Activated CD8-positive, alpha-beta memory T cell treated with anti-CD3 and anti-CD28 coated beads, Interleukin-2, amount 50 U/mL, for 48 hours (primary cell): ENCODE measurements around the gene TPRKB.
"Not testable (repeated sequence)": the region's sequence is repeated elsewhere in the genome, so short reads cannot be mapped to it uniquely, and the experiment has no call there.

Experiments
- DNase-seq: peaks from one replicate; pipeline ENCODE4 v3.0.0-alpha.2; 2020

TPRKB gene

DNA sequence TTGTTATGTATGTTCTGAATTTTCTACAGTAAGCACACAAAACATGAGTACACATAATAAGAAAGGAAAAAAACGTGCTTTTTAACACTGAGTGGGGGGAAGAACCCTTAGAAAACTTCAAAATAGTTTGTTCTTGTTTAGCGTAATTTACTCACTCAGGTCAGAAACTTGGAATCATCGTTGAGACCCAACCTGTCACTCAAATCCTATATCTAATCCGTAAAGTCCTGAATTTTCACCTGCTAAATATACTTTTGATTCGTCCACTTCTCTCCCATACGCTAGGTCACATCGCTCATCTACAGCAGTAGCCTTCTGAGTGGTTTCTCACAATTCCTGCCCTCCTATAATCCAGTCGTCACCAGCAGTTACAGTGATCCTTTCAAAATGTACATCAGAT lies 767 bp downstream of the TPRKB start:
- DNase-seq, result no peak

DNA sequence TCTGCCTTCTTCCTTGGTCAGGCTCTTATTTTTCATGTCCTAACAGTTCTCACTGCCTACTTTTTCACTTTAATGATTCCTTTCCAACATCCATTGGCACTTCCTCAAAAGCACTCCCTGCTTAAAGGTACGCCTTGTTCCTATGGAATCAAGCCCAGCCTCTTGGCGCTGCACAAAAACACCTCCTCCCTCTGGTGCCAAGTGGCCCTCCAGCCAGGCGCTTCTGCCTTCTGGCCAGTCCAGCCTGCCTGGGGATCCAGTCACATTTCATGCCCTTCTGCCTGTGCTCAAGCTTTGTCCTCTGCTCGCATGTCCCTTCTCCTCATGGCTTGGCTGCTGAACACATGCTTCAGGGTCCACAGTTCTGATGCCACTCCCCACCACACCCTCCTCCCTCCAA lies 6.3 kb downstream of the TPRKB start:
- no peak for DNase-seq

DNA sequence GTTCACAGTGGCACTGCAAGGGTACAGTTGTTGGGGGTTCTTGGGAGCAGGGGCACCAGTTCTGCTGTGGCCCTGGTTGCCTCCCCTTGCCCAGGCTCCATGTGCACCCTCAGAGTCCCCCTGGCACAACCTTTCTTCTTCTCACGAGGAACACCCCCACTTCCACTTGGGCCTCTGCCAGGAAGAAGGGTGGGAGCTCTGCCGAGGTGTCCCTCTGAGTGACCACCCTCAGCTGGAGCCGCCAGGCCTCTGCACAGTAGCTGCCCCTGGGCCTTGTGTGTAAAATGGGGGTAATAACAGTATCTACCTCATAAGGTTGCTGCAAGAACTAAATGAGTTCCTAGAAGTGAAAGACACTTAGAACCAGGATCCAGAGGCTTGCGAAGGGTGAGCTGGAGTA lies 8.4 kb downstream of the TPRKB start:
- DNase-seq, result no peak

DNA sequence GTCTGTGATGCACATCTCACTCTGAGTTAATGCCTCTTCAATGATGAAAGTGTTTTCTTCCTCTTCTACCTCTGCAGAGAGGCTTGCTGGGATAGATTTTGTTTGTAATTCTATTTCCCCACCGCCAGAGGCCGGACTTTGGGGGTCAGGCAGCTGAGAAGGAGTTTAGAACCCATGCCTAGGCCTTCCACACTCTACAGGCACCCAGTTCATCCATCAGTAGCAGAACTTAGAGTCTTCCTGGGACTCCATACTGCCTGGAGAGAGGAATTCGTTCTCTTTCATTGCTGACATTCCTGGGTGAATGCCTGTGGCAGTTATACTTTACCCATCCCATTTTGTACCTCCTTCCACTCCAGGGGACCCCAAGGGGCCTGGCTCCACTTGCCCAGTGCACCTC lies 9.1 kb downstream of the TPRKB start:
- DNase-seq, result no peak

DNA sequence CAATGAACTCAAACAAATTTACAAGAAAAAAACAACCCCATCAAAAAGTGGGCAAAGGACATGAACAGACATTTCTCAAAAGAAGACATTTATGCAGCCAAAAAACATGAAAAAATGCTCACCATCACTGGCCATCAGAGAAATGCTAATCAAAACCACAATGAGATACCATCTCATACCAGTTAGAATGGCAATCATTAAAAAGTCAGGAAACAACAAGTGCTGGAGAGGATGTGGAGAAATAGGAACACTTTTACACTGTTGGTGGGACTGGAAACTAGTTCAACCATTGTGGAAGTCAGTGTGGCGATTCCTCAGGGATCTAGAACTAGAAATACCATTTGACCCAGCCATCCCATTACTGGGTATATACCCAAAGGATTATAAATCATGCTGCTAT lies 10.5 kb downstream of the TPRKB start:
- DNase-seq, result not testable (repeated sequence)

DNA sequence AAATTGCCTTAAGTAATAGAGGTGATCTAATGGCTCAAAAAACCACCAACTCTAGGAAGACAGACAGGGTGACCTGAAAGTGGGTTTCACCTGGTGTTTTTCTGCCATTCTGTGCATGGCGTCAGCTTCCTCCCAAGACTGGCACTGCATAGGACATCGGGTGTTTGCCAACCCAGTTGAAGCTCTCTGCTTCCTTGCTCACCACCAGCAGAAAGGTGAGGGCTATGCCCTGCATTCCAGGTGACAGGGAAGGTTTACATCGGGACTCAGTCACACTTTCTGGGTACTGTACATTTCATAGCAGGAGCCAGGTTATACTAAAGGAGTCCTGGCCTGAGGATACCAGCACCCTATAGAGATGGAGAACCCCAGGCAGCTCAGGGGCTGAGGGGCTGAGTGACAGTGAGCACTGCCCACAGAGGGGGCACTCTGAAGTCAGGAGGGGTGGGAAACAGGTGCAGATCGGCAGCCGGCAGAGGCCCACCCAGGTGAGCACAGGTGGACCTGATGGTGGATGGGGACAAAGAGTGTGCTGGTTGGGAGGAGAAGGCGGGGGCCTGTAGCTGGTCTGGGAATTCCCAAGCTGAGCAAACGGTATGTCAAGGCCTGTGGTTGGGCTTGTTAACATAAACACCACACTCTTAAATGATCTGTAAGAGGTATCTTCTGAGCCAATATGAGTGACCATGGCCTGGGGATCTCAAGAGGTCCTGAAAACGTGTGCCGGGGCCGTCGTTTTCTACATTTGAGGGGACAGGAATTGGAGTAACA lies 18.1 kb downstream of the TPRKB start:
- no peak for DNase-seq

DNA sequence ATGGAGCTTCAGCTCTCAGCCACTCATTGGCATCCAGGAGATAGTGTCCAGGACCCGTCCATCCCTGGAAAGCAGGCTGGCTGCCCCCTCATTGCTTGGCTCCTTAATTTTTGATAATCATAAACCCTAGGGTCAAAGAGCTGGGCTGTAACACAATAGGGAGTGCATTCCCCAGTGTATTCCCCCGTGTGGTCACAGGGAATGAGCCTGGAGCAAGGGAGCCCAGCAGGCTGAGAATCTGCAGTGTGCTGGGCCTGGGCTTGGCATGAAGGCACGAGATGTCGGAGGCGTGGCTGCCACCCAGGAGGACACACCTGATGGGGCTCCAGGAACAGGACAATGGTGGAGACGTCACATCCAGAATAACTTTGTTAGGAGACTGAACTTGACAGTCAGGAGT lies 18.7 kb downstream of the TPRKB start:
- DNase-seq, result no peak

DNA sequence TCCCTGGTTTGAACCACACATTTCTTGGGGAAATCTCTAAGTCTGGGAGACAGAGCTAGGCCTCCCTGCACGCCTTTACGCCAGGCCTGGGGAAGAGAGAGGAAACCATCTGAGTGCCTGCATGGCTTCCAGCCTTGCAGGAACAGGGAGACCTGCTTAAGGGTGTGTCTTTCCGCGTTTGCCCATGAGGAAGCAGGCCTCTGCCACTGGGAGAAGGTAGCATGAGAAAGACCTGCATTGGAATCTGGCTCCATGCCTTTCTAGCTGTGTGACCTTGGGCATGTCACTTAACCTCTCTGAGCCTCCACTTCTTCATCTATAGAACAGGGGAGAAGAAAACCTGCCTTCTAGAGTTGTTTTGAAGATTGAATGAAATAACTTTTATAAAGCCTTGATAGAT lies 19.4 kb downstream of the TPRKB start:
- not testable (repeated sequence) for DNase-seq

DNA sequence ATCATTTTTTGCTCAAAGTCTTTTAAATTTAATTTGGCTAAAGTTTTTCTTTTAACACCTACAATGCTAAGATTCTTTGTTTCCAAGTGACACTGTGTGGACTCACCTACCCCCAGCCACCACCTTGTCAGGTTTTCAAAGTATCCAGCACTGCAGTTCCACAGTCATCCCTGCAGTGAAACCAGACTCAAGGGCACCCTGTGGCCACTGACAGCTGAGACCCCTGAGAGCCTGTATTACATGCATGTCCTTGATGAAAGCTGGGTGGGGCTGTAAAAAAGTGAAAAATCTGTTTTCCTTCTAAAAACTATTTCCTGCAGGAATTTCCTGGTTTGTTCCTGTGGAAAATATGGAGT lies 19.9 kb downstream of the TPRKB start:
- no peak for DNase-seq

DNA sequence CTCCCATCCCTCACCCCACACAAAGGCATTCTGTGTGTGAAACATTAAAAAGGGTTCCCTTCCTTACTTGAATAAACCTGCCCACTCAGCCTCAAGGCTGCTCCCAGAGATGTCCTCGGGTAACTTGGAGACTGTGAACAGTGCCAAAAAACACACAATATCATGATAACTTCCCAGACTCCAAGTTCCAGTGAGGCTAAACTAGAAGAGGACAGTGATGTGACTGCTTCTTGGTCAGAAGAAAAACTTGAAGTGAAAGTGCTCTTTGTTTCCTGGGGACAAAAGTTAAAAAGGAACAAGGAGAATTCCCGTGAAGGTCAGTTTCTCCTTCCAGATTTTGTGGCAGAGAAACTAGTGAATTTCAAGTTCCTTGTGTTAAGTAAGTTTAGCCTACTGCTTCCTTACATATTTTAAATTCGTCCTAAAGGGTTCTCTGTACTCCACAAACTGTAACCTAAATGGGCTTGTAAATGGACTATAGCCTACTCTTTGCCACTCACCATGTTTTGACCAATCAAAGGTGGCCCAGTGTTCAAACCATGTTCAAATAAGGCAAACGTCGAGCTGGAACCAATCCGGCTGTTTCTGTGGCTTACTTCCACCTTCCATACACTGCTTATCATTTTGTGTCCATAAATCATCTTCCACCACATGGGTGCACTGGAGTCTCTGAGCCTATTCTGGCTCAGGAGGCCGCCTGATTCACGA lies 20.4 kb downstream of the TPRKB start:
- no peak for DNase-seq

DNA sequence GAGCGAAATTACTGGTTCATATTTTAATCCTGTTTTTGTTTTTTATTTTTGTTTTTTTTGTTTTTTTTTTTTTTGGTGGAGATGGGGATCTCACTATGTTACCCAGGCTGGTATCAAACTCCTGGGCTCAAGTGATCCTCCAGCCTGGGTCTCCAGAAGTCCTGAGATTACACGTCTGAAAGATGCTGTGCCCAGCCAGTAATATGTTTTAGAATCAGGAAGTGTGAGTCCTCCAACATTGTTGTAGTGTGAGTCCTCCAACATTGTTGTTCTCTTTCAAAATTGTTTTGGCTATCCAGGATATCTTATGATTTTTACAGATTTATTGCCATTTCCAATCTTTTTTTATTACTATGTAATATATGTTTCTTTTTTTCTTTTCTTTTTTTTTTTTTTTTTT lies 23.1 kb downstream of the TPRKB start:
- no peak for DNase-seq

DNA sequence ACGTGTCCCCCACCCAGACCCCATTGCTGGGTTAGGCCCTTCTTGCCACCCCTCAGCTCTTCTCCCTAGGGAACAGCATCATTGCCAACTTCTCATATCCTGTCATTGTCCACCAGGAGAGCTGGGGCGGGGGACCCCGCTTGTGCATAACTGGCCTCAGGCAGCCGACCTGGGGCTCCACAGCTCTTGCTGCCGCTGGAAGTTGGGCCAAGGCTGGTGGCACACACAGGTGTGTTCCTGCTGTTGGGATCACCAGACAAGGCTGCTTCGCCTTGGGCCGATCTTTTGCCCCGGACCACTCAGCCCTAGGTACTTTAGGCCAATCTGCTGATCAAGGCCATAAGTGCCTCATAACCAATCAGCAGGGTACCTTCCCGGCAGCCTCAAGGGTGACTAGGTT lies 28.6 kb downstream of the TPRKB start:
- no peak for DNase-seq

DNA sequence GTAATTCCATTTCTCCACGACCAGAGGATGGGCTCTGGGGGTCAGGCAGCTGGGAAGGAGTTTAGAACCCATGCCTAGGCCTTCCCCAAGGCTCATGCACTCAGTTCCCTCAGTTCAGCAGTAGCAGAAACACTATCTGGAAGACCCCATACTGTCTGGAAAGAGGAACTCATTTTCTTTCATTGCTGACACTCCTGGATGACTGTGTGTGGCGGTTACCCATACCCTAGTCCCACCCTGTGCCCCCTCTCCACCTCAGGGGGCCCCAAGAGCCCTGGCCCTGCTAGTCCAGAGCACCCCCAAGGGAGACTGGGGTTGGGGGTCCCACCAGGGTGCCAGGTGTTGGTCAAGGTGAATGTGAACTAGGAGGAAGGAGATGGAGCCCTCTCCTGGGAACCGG lies 29.5 kb downstream of the TPRKB start:
- no peak for DNase-seq

DNA sequence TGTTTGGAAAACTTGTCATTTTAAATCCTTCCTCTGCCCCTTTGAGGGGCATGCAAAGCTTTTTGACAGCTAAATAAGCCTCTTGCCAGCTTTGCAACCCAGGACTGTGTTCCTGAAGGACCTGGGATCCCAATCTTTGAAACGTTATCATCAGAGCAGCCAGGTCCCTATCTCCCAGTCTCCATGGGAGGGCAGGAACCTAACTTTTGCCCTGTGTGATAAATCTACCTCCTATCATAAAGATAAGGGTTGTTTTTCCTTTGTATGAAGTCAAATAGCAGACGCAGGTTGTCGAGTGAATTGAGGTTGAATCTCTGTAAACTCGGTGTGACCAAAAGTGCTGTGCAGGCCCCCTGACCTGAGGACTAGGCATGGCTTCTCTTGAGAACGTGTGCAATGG lies 30.1 kb downstream of the TPRKB start:
- no peak for DNase-seq

DNA sequence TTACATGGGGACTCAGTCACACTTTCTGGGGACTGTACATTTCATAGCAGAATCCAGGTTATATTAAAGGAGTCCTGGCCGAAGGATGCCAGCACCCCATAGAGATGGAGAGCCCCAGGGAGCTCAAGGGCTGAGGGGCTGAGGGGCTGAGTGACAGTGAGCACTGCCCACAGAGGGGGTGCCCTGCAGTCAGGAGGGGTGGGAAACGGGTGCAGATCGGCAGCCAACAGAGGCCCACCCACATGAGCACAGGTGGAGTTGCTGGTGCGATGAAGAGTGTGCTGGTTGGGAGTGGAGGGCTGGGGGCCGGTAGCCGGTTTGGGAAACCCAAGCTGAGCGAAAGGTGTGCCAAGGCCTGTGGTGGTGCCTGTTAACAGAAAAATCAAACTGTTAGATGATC lies 32.1 kb downstream of the TPRKB start:
- no peak for DNase-seq

DNA sequence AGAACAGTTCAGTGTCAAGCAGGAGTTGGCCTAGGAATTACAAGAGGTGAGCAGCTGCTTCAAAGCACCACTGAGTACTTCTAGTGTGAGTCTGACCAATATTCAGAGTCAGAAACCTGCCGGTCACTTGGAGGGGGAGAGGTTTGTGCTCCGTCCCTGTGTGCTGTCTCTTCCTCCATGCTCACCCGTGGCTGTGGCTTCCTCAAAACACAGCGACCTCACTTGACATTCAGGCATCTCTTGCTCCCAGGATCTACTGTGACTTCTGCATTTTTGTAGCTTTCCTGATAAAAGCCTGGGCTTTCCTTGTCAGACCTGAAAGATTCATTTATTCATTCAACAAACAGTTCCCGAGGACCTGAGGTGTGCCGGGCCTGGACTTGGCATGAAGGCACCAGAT lies 32.9 kb downstream of the TPRKB start:
- no peak for DNase-seq

DNA sequence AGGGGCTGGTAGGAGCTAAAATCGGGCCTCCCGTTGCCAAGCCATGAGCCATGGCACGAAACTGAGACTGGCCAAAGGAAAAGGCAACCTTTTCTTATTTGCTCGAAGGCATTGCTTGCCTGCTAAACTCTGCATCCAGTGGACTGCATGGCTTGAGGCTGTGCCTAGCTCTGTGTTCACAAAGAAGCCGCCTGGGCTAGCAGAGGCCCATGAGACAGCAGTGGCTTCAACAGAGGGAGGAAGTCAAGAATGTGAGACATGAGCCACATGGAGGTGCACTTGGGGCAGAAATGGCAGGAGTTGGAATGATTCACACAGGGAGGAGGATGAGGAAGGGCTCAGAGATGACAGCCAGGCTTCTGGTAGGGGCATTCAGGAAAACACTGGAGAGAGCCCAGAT lies 33.5 kb downstream of the TPRKB start:
- no peak for DNase-seq

DNA sequence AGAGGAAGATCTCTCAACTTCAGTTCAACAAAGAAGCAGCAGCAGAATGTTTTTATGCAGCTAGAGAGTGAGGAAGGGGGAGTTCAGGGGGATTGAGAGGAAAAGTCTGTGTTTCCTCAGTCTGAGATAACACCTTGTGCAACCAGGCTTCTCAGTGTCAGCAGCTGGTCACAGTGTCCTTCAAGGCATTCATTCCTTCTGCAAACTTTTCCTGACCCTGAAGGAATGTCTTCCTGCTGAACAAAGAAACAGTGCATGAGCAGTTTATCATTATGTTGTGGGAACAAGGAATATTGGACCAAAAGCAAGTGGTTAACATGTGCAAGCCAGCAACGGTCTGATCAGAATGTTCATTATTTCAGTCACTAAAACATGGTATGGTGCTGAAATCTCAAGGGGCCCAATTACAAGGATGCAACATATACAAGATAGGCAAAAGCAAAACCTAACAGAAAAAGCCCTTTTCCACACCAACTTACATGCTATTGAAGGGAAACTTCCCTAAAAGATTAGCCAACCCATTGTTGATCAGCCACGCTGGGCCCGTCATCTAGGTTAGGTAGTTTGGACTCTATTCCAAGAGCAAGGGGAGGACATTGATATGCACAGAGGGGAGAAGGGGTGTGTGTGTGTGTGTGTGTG lies 34.2 kb downstream of the TPRKB start:
- DNase-seq, result not testable (repeated sequence)

DNA sequence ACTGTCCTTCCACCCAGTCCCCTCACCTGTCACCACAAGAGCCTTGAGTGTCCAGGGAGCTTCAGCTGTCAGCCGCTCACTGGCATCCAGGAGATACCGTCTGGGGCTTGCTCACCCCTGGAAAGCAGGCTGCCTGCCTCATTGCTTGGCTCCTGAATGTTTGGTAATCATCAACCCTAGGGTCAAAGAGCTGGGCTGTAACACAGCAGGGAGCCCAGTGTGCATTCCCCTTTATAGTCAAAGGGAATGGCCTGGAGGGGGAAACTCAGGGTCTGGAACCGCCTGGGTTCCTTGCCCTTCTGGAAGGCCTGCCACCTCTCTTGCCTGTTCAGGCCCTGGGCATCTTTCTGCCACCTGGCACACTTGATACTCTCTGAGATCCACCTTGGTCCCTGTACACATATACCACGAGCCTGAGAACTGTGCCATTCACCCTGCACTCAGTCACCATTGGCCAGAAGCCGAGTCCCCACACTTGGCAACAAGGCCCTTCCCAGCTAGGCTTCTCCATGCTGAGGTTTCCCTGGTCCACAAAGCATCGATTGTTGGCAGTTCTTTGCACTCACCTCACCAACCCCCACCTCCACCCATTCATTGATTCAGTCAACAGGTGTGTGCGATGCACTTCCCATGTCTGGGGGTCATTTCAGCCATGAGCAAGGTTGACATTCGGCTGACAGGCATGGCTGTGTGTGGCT lies 35.0 kb downstream of the TPRKB start:
- DNase-seq, result no peak

DNA sequence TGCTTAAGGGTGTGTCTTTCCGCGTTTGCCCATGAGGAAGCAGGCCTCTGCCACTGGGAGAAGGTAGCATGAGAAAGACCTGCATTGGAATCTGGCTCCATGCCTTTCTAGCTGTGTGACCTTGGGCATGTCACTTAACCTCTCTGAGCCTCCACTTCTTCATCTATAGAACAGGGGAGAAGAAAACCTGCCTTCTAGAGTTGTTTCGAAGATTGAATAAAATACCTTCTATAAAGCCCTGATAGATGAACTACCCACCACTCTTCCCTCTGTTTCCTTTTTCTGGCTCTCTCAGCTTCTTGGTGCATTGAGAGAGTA lies 35.7 kb downstream of the TPRKB start:
- not testable (repeated sequence) for DNase-seq

DNA sequence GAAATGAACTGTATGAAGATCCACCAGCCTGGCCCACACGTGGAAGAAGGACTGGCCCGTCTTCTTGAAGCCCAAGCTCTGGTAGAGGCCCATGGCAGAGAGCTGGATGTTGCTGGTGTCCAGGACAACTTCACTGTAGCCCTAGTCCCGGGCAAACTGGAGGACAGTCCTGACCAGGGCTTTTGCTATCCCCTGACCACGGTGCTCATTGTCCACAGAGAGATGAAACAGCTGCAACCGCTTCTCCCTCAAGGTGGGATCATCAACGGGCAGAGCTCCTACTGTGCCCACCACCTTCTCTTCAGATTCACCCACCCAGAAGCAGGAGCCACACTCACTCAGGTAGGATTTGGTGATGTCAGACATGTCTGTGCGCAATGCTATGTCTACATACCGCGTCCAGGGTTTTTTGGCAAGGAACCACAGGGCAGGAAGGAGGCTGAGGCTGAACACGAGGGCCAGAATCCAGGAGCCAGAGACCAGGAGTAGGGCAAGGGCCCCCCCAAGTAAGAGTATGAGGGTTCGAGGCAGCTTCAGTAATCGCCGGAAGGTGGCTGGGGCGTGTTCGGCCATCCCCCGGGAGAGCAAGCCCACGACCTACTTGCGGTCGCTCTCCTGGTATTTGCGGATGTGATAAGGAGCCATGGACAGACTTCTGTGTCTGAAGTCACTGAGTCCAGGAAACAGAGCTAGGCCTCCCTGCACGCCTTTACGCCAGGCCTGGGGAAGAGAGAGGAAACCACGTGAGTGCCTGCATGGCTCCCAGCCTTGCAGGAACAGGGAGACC lies 36.3 kb downstream of the TPRKB start:
- no peak for DNase-seq

DNA sequence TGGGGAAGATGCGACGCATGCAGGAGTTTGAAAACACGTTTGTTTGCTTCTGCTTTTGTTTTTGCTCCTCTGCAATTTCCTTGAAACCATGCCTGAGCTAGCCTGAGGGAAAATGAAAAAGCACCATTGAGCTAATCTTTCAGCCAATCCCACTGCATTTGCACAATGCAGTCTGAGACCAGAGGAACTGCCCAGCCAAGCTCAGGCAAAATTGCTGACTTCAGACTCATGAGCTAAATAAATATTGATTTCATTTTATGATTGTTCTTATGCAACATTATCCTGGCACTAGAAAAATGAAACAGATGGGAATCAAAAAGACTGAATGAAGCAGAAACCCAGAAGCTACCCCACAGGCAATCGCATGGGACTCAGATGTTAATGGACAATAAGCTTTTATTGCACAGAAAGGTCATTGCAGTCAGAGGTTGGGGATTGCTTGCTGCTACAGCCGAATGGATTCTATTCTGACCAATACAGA lies 37.0 kb downstream of the TPRKB start:
- no peak for DNase-seq

DNA sequence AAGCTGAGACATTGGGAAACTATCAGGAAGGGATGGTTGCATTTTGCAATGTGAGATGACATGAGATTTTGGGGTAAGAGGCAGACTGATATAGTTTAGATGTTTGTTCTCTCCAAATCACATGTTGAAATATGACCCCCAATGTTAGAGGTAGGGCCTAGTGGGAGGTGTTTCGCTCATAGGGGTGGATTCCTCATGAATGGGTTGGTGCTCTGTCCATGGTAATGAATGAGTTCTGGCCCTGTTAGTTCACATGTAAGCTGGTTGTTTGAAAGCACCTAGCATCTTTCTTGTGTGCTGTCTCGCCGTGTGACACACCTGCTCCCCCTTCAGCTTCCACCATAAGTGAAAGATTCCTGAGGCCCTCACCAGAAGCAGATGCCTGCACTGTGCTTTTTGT lies 37.7 kb downstream of the TPRKB start:
- DNase-seq, result no peak
